ENCODE results near the gene EPS15.

GRCh38 chr1:51524817-51525216 is 5.8 kb upstream of the EPS15 start:
- TF ChIP-seq POLR2AphosphoS5 (IDR thresholded peaks at IDR 0.05; ENCODE audit: low read depth, low read length) (no peak), POLR2A (IDR thresholded peaks at IDR 0.05; ENCODE audit: low read depth, low read length) (no peak), POU2F2 (IDR thresholded peaks at IDR 0.05; ENCODE audit: low read depth, low read length) (no peak), SPI1 (IDR thresholded peaks at IDR 0.05; ENCODE audit: low read depth, low read length) (no peak), TAF1 (IDR thresholded peaks at IDR 0.05; ENCODE audit: low read depth, low read length) (no peak), PAX5 (IDR thresholded peaks at IDR 0.05; ENCODE audit: insufficient read depth, low read length, severe bottlenecking) (no peak)

Data from GM12891 (cell line).